K562 (cell line): ENCODE data around the gene CADPS2. TPM values are rescaled to one million over a fixed set of nuclear protein-coding genes. Genes with fewer than 3 reads are reported as not detected.

Source experiments
- ATAC-seq: fragments of 200-7000 bp; cut with Tn5 transposase; 3 replicates; pipeline ENCODE4 v1.9.1; 2020; ENCODE audit warnings: moderate library complexity
- BruUV-seq: library from RNA; stranded (reverse); fragments of 400-500 nt; replicated peaks from 2 replicates; lab custom pipeline; 2021; lab: Mats Ljungman, UMichigan
- CTCF ChIA-PET: fragments of 300-600 bp; formaldehyde crosslinking; extraction: SDS; loops from one replicate; lab custom pipeline; 2021; ENCODE audit warnings: low intra/inter-chr PET ratio; lab: Yijun Ruan, JAX
- POLR2A ChIA-PET: fragments of 300-600, 350-650 bp; sonication (Branson Sonifier 250); formaldehyde crosslinking; extraction: SDS; loops from one replicate; lab custom pipeline; 2021; ENCODE audit warnings: antibody characterized with exemption, inconsistent platforms; lab: Yijun Ruan, JAX
- DNase-seq, 4 experiments: peaks; one replicate each; pipeline versions ENCODE4 v3.0.0 to v3.0.0-alpha.2; 2011 to 2018; ENCODE audit warnings: low spot score in 3 of 4, mixed read lengths in 3 of 4; ENCODE audit errors: extremely low read depth in 1 of 4
- FAIRE-seq: peaks from 2 replicates; lab custom pipeline; 2011; peaks lifted over from hg19 to GRCh38; lab: Jason Lieb, UNC
- H2AFZ ChIP-seq: 2 replicates; pipeline ENCODE4 v1.6.0; 2011; ENCODE audit warnings: low read depth, low read length, control low read depth, inconsistent platforms
- H3K27ac ChIP-seq: fragments of 200-600 bp; 3 replicates; pipeline ENCODE4 v1.8.0; 2011; ENCODE audit warnings: low read depth, mild to moderate bottlenecking, control low read depth, inconsistent platforms, low read length, moderate library complexity, mixed read lengths; ENCODE audit errors: extremely low read depth
- H3K27me3 ChIP-seq, 2 experiments: fragments of 300-600 bp in 1 of 2; 2 replicates in 1 of 2; 3 replicates in 1 of 2; pipeline versions ENCODE4 v1.6.0 to v1.8.0; 2011; ENCODE audit warnings: inconsistent platforms in 2 of 2, low read length in 2 of 2, mild to moderate bottlenecking in 1 of 2, mixed read lengths in 1 of 2, moderate library complexity in 1 of 2; ENCODE audit not compliant: control insufficient read depth in 2 of 2, insufficient read depth in 2 of 2
- H3K36me3 ChIP-seq: fragments of 300-600 bp; 3 replicates; pipeline ENCODE4 v1.8.0; 2011; ENCODE audit warnings: mild to moderate bottlenecking, low read length, inconsistent platforms; ENCODE audit not compliant: control insufficient read depth, insufficient read depth
- H3K4me1 ChIP-seq, 2 experiments: fragments of 200-600 bp in 1 of 2; replicated peaks in 1 of 2; 2 replicates in 1 of 2; 3 replicates in 1 of 2; pipeline versions ENCODE4 v1.5.1 to v1.8.0; 2011; ENCODE audit warnings: inconsistent platforms in 2 of 2, low read length in 2 of 2, mild to moderate bottlenecking in 1 of 2, mixed read lengths in 1 of 2, moderate library complexity in 1 of 2; ENCODE audit not compliant: control insufficient read depth in 2 of 2, insufficient read depth in 2 of 2
- H3K4me2 ChIP-seq: 2 replicates; pipeline ENCODE4 v1.6.1; 2011; ENCODE audit warnings: low read length, control low read depth, inconsistent platforms, mixed read lengths; ENCODE audit not compliant: insufficient read depth
- H3K4me3 ChIP-seq: fragments of 200-600 bp; sonication (generic), shearing (Covaris generic); 2 replicates; pipeline ENCODE4 v1.5.1; 2016; ENCODE audit warnings: control low read depth, inconsistent platforms
- H3K79me2 ChIP-seq: fragments of 200-600 bp; 3 replicates; pipeline ENCODE4 v1.8.0; 2011; ENCODE audit warnings: low read length, inconsistent platforms; ENCODE audit not compliant: control insufficient read depth, insufficient read depth
- H3K9ac ChIP-seq, 2 experiments: 2 replicates each; pipeline versions ENCODE4 v1.6.0 to v1.6.1; 2011; ENCODE audit warnings: low read depth in 2 of 2, low read length in 2 of 2, control low read depth in 1 of 2, inconsistent platforms in 1 of 2, mild to moderate bottlenecking in 1 of 2, mixed read lengths in 1 of 2; ENCODE audit not compliant: insufficient read depth in 1 of 2
- H3K9me1 ChIP-seq: one replicate; pipeline ENCODE4 v1.6.0; 2011; ENCODE audit warnings: inconsistent platforms, mild to moderate bottlenecking, low read length, moderate library complexity; ENCODE audit not compliant: control insufficient read depth, insufficient read depth
- H3K9me3 ChIP-seq: replicated peaks from 2 replicates; pipeline ENCODE4 v1.5.1; 2011; ENCODE audit warnings: low read depth, low read length, inconsistent platforms; ENCODE audit not compliant: control insufficient read depth, insufficient read depth
- H4K20me1 ChIP-seq: replicated peaks from 2 replicates; pipeline ENCODE4 v1.6.1; 2011; ENCODE audit warnings: low read length, inconsistent platforms, mixed read lengths; ENCODE audit not compliant: control insufficient read depth, insufficient read depth
- BRD9 ChIP-seq: fragments of 450-650 bp; IDR thresholded peaks from 2 replicates; pipeline ENCODE4 v1.6.1; 2018; ENCODE audit warnings: low read depth; ENCODE audit not compliant: partially characterized antibody
- FIP1L1 ChIP-seq: fragments of 200-400 bp; formaldehyde crosslinking; IDR thresholded peaks from 2 replicates; pipeline ENCODE4 v1.6.1; 2018; ENCODE audit warnings: mild to moderate bottlenecking, low read depth, low read length; ENCODE audit not compliant: poor library complexity, severe bottlenecking
- JUN ChIP-seq, 2 experiments: sonication (generic) in 1 of 2; formaldehyde crosslinking in 1 of 2; IDR thresholded peaks; 2 replicates each; pipeline versions ENCODE4 v1.6.1 to v1.8.0; 2012 to 2022; ENCODE audit warnings: borderline replicate concordance in 2 of 2, mild to moderate bottlenecking in 2 of 2, improper control_type of control experiment in 1 of 2, low read depth in 1 of 2, low read length in 1 of 2, missing genetic modification reagents in 1 of 2
- RCOR1 ChIP-seq, 2 experiments: IDR thresholded peaks; 2 replicates each; pipeline ENCODE4 v1.6.1; 2012; ENCODE audit warnings: low read depth in 2 of 2, low read length in 2 of 2, borderline replicate concordance in 1 of 2, improper control_type of control experiment in 1 of 2
- SMARCB1 ChIP-seq: IDR thresholded peaks from 2 replicates; pipeline ENCODE4 v1.6.1; 2011; ENCODE audit warnings: improper control_type of control experiment, low read depth; ENCODE audit not compliant: insufficient read length
- TAF15 ChIP-seq: fragments of 200-400 bp; formaldehyde crosslinking; IDR thresholded peaks from 2 replicates; pipeline ENCODE4 v1.6.1; 2017; ENCODE audit warnings: mild to moderate bottlenecking, low read depth, low read length, moderate library complexity
- WGBS: fragments of 100-300 bp; shearing (Covaris generic); methylation state at CpG from one replicate; pipeline ENCODE4 v1.1.6; 2016; ENCODE audit warnings: low coverage, mixed read lengths; ENCODE audit not compliant: insufficient coverage; ENCODE audit errors: missing lambda C conversion rate; 5-methylcytosine and 5-hydroxymethylcytosine counted together
- in situ Hi-C: fragments of 300-500 bp; cut with MboI; formaldehyde crosslinking; loops from 4 replicates; pipeline ENCODE4 v1.15.0; 2018; ENCODE audit warnings: inconsistent platforms, mixed read lengths
- intact Hi-C: fragments of 100-400 bp; cut with micrococcal nuclease; formaldehyde crosslinking; loops from 2 replicates; pipeline ENCODE4 v1.14.2; 2022
- polyA plus RNA-seq, 8 experiments: library from polyadenylated mRNA; depleted of rRNA in 4 of 8; stranded (reverse) in 5 of 8; unstranded in 3 of 8; fragments of >200 nt; fragmentation: Nextera tagmentation in 2 of 8; fragmentation: Illumina TruSeq in 1 of 8; extraction: Ambion mirVana in 2 of 8; extraction: Trizol in 1 of 8; gene quantifications; 2 replicates each; pipeline versions ENCODE4 v1.2.1 to v1.2.3, GENCODE V29; 2011 to 2014; ENCODE audit warnings: inconsistent platforms in 1 of 8, missing spikeins in 1 of 8
- total RNA-seq, 7 experiments: library from RNA; depleted of rRNA in 6 of 7; stranded (reverse); fragments of >200 nt in 6 of 7; fragmentation: Illumina TruSeq in 2 of 7; extraction: Trizol in 2 of 7; gene quantifications; 2 replicates each; pipeline versions ENCODE4 v1.2.1 to v1.2.3, GENCODE V29; 2011 to 2021; ENCODE audit warnings: low replicate concordance in 1 of 7
- TF ChIP-seq, protein P1 (sequence below): sonication (generic); formaldehyde crosslinking; IDR thresholded peaks from 2 replicates; pipeline ENCODE4 v1.8.1; 2022; ENCODE audit warnings: missing genetic modification reagents

The CADPS2 gene
- total and polyA plus RNA-seq, 9 of the 15 experiments (the other 6 are each of a cell fraction or from before 2014, with no cell fraction given), result 0.03 to 0.14 (median 0.04) TPM; not detected in 1

- no TSS peak for BruUV-seq
- no peaks in the 10 kb centered on the region for H3K4me1 ChIP-seq
- in situ Hi-C loops, result no loop called here
- TF ChIP-seq RCOR1 (IDR thresholded peaks at IDR 0.05; ENCODE audit: borderline replicate concordance in 1 of 2, low read depth in 2 of 2, low read length in 2 of 2) (no peak), FIP1L1 (no peak), BRD9 (no peak), JUN (IDR thresholded peaks at IDR 0.05; ENCODE audit: borderline replicate concordance, low read depth, low read length) (no peak), JUN (CRISPR knock-in tag; IDR thresholded peaks at IDR 0.05; ENCODE audit: borderline replicate concordance) (no peak), SMARCB1 (no peak), TAF15 (no peak)
- TF ChIP-seq, protein P1, sequence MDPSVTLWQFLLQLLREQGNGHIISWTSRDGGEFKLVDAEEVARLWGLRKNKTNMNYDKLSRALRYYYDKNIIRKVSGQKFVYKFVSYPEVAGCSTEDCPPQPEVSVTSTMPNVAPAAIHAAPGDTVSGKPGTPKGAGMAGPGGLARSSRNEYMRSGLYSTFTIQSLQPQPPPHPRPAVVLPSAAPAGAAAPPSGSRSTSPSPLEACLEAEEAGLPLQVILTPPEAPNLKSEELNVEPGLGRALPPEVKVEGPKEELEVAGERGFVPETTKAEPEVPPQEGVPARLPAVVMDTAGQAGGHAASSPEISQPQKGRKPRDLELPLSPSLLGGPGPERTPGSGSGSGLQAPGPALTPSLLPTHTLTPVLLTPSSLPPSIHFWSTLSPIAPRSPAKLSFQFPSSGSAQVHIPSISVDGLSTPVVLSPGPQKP (CRISPR knock-in tag), result no peak
- TF ChIP-seq, all 486 proteins: peak for 0
- no peak overlapping the region for H2AFZ ChIP-seq
- DNase-seq (no peak), ATAC-seq (no peak), FAIRE-seq (no peak)
- no peaks in the 10 kb centered on the region; the same call in 1 of the 2 replicates for H3K9me3 ChIP-seq
- WGBS, result 0% methylated on average over 1 of the region's 1 CpG
- no peaks in the 10 kb centered on the region for H3K9me1 ChIP-seq
- H3K27ac ChIP-seq, result no peak overlapping the region
- H3K4me2 ChIP-seq, result no peak overlapping the region
- H3K27me3 ChIP-seq, result no peaks in the 10 kb centered on the region
- ChIA-PET CTCF (no interaction called here), POLR2A (no interaction called here)
- no peak overlapping the region for H3K9ac ChIP-seq
- no peaks in the 10 kb centered on the region for H4K20me1 ChIP-seq
- H3K79me2 ChIP-seq, result no peaks in the 10 kb centered on the region
- H3K36me3 ChIP-seq, result no peaks in the 10 kb centered on the region
- intact Hi-C loops, result no loop called here
- H3K4me3 ChIP-seq, result no peak overlapping the region
Observed at GRCh38 chr7:122517576-122517975, 368.7 kb downstream of the CADPS2 start.
